H1 (cell line): ENCODE measurements around the gene PARD3. TPM values are rescaled to one million over a fixed set of nuclear protein-coding genes. Genes with fewer than 3 reads are reported as not detected.

ENCODE experiments used
- BACH1 ChIP-seq: IDR thresholded peaks from 2 replicates; pipeline ENCODE4 v1.6.1; 2012; ENCODE audit warnings: low read length, improper control_type of control experiment
- CTBP2 ChIP-seq: IDR thresholded peaks from 2 replicates; pipeline ENCODE4 v1.7.0; 2011; ENCODE audit warnings: borderline replicate concordance, mild to moderate bottlenecking, moderate library complexity, mixed read lengths, low read length; ENCODE audit not compliant: insufficient read depth, insufficient read length
- EGR1 ChIP-seq: IDR thresholded peaks from 2 replicates; pipeline ENCODE4 v1.6.1; 2011; ENCODE audit warnings: low read depth, low read length, borderline replicate concordance
- FOSL1 ChIP-seq: IDR thresholded peaks from 2 replicates; pipeline ENCODE4 v1.6.1; 2011; ENCODE audit warnings: mild to moderate bottlenecking, low read depth, low read length, moderate library complexity; ENCODE audit not compliant: insufficient read depth
- SAP30 ChIP-seq: fragments of 300-600 bp; sonication (generic); IDR thresholded peaks from 2 replicates; pipeline ENCODE4 v1.7.1; 2012; ENCODE audit warnings: low read length, moderate library complexity, mild to moderate bottlenecking, inconsistent platforms; ENCODE audit not compliant: insufficient read depth, insufficient replicate concordance
- SIRT6 ChIP-seq: IDR thresholded peaks from one replicate; pipeline ENCODE4 v1.7.1; 2012; ENCODE audit warnings: low read length, inconsistent platforms
- TAF1 ChIP-seq: IDR thresholded peaks from 2 replicates; pipeline ENCODE4 v1.6.1; 2011; ENCODE audit warnings: mild to moderate bottlenecking, low read depth, low read length
- TBP ChIP-seq: IDR thresholded peaks from 2 replicates; pipeline ENCODE4 v1.6.1; 2011; ENCODE audit warnings: low read depth, low read length, improper control_type of control experiment
- polyA plus RNA-seq, 7 experiments: library from polyadenylated mRNA; depleted of rRNA in 3 of 7; stranded (reverse) in 5 of 7; unstranded in 2 of 7; fragments of >200 nt in 5 of 7; fragments of 200-250 nt in 2 of 7; gene quantifications; 1 replicate in 5 of 7; 2 replicates in 1 of 7; 4 replicates in 1 of 7; pipeline versions ENCODE4 v1.2.1 to v1.2.3, GENCODE V29; 2011 to 2013; ENCODE audit warnings: missing spikeins in 2 of 7, mixed read lengths in 2 of 7
- total RNA-seq: library from RNA; stranded (reverse); fragmentation: NEBNext Ultra II Directional; extraction: Animal tissue kit (Norgen Biotek cat#: 25700); gene quantifications from 2 replicates; pipeline ENCODE4 v1.2.1, GENCODE V29; 2021
- TF ChIP-seq, protein P1 (sequence below): fragments of 300-600 bp; sonication (generic); IDR thresholded peaks from 2 replicates; pipeline ENCODE4 v1.7.1; 2012; ENCODE audit warnings: low read length, moderate library complexity, mild to moderate bottlenecking, inconsistent platforms; ENCODE audit not compliant: insufficient replicate concordance
- TF ChIP-seq, protein P2 (sequence below): IDR thresholded peaks from 2 replicates; pipeline ENCODE4 v1.6.1; 2011; ENCODE audit warnings: low read length, improper control_type of control experiment

PARD3 gene
- total and polyA plus RNA-seq, 2 of the 8 experiments (the other 6 are each of a cell fraction or from before 2014, with no cell fraction given): 19.7 to 49.1 TPM

DNA sequence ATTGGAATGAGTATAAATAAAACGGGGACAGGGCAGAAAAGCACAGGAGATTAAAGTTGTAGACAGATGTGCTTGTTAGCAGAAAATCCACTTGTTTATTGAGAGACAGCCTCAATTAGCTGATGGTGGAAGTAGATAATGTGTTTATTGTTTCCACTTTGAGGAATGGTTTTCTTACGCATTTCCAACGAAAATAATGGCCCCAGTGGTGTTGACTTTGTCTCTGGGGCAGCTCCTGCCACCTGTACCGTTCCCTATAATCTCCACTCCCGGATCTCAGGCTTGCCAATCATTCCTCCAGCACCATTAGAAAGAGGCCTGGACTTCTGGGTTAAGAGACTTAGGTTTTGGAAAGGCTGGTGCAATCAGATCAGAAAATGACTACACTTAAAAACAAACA is 638.7 kb downstream of the PARD3 start (continued):
- TF ChIP-seq SAP30 (no peak), SIRT6 (no peak), BACH1 (no peak), EGR1 (no peak), TBP (no peak), FOSL1 (no peak), TAF1 (no peak), CTBP2 (no peak)
- TF ChIP-seq, protein P1, sequence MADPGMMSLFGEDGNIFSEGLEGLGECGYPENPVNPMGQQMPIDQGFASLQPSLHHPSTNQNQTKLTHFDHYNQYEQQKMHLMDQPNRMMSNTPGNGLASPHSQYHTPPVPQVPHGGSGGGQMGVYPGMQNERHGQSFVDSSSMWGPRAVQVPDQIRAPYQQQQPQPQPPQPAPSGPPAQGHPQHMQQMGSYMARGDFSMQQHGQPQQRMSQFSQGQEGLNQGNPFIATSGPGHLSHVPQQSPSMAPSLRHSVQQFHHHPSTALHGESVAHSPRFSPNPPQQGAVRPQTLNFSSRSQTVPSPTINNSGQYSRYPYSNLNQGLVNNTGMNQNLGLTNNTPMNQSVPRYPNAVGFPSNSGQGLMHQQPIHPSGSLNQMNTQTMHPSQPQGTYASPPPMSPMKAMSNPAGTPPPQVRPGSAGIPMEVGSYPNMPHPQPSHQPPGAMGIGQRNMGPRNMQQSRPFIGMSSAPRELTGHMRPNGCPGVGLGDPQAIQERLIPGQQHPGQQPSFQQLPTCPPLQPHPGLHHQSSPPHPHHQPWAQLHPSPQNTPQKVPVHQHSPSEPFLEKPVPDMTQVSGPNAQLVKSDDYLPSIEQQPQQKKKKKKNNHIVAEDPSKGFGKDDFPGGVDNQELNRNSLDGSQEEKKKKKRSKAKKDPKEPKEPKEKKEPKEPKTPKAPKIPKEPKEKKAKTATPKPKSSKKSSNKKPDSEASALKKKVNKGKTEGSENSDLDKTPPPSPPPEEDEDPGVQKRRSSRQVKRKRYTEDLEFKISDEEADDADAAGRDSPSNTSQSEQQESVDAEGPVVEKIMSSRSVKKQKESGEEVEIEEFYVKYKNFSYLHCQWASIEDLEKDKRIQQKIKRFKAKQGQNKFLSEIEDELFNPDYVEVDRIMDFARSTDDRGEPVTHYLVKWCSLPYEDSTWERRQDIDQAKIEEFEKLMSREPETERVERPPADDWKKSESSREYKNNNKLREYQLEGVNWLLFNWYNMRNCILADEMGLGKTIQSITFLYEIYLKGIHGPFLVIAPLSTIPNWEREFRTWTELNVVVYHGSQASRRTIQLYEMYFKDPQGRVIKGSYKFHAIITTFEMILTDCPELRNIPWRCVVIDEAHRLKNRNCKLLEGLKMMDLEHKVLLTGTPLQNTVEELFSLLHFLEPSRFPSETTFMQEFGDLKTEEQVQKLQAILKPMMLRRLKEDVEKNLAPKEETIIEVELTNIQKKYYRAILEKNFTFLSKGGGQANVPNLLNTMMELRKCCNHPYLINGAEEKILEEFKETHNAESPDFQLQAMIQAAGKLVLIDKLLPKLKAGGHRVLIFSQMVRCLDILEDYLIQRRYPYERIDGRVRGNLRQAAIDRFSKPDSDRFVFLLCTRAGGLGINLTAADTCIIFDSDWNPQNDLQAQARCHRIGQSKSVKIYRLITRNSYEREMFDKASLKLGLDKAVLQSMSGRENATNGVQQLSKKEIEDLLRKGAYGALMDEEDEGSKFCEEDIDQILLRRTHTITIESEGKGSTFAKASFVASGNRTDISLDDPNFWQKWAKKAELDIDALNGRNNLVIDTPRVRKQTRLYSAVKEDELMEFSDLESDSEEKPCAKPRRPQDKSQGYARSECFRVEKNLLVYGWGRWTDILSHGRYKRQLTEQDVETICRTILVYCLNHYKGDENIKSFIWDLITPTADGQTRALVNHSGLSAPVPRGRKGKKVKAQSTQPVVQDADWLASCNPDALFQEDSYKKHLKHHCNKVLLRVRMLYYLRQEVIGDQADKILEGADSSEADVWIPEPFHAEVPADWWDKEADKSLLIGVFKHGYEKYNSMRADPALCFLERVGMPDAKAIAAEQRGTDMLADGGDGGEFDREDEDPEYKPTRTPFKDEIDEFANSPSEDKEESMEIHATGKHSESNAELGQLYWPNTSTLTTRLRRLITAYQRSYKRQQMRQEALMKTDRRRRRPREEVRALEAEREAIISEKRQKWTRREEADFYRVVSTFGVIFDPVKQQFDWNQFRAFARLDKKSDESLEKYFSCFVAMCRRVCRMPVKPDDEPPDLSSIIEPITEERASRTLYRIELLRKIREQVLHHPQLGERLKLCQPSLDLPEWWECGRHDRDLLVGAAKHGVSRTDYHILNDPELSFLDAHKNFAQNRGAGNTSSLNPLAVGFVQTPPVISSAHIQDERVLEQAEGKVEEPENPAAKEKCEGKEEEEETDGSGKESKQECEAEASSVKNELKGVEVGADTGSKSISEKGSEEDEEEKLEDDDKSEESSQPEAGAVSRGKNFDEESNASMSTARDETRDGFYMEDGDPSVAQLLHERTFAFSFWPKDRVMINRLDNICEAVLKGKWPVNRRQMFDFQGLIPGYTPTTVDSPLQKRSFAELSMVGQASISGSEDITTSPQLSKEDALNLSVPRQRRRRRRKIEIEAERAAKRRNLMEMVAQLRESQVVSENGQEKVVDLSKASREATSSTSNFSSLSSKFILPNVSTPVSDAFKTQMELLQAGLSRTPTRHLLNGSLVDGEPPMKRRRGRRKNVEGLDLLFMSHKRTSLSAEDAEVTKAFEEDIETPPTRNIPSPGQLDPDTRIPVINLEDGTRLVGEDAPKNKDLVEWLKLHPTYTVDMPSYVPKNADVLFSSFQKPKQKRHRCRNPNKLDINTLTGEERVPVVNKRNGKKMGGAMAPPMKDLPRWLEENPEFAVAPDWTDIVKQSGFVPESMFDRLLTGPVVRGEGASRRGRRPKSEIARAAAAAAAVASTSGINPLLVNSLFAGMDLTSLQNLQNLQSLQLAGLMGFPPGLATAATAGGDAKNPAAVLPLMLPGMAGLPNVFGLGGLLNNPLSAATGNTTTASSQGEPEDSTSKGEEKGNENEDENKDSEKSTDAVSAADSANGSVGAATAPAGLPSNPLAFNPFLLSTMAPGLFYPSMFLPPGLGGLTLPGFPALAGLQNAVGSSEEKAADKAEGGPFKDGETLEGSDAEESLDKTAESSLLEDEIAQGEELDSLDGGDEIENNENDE: no peak
- TF ChIP-seq, protein P2, sequence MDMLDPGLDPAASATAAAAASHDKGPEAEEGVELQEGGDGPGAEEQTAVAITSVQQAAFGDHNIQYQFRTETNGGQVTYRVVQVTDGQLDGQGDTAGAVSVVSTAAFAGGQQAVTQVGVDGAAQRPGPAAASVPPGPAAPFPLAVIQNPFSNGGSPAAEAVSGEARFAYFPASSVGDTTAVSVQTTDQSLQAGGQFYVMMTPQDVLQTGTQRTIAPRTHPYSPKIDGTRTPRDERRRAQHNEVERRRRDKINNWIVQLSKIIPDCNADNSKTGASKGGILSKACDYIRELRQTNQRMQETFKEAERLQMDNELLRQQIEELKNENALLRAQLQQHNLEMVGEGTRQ: no peak
